Inferior parietal cortex (tissue), 1 donor: Measurements from ENCODE around the gene UTP15.

ENCODE experiments used
- DNase-seq: peaks from one replicate; pipeline ENCODE4 v3.0.0-alpha.2; 2016; ENCODE audit errors: extremely low spot score

The UTP15 gene

DNA sequence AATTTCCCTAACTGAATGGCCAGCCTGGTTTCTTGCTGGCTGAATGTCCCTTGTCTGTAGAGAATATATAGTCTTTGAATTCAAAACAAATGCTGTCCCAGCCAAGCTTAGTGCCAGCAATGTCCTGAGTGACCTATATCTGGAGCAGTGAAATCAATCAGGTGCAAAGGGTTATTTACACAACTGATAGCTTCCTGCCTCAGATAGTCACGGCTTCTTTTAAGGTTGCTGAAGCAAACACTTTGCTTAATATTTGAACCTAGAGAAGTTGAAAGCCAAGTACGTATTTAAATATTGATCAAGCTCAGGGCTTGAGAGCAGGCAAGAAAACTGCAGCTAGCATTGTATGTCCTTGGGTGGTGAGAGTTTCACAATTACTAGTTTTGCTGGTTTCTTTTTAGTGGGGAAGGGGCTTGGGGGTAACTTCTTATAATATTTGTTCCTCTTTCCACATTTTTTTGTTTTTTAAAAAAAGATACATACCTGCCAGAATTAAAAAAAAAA lies 58.4 kb downstream of the UTP15 start:
- DNase-seq = no peak

GRCh38 chr5:73624888-73625287 lies 59.3 kb downstream of the UTP15 start:
- DNase-seq = no peak

- DNase-seq = no peak
Observed at GRCh38 chr5:73625372-73625943, 59.9 kb downstream of the UTP15 start.

GRCh38 chr5:73625944-73626811 lies 60.6 kb downstream of the UTP15 start, which contains the start of gene ARHGEF28:
Gene ARHGEF28, plus strand, starts transcription at chr5:73626196. Its CDS starts 58,656 bp downstream, at chr5:73684852.
- no peak for DNase-seq

DNA sequence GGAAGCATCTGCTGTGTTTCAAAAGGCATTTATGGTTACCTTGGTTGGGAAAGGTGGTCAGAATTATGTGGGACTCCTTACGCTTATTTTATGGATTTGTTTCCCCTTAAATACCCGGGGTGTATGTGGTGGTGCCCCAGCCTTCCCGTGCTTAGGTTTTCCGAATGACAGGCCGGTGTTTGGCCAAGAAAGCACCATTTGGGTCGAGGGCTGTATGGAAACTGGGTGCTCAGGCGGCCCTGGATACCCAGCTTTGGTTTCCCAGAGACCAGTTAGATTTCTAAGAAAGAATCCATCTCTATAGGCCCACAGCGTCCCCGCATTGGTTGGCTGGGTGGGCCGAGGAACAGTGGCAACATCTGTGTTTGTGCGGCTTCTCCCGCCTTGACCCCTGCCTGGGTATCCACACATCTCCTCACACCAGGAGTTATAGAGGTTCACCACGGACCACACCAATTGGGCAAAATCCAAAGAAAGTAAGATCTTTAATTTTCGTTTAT lies 61.3 kb downstream of the UTP15 start:
- DNase-seq = no peak

- DNase-seq = no peak
Observed at GRCh38 chr5:73629456-73629855, 63.9 kb downstream of the UTP15 start.

- no peak for DNase-seq
Observed at GRCh38 chr5:73630765-73631164, 65.2 kb downstream of the UTP15 start.

DNA sequence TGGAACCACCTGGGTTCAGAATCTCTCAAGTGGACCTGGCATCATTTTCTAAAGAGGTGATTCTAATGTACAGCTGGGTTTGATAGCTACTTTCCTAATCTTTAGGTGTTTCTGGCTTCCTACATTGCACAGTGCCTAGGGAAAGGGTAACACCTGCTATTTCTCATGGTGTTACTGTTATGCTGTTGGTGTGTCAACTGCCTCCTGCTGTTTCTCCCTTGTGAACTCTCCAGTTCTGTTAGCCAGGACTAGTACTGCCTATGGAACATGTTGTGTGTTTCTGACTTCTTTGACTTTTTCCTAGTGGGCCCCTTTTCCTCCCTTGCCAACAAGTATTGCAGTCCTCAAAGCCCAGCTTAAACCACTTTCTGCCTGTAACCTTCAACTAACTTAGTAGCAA lies 66.0 kb downstream of the UTP15 start:
- DNase-seq = no peak
